Pancreas (tissue), 10 donors: ENCODE measurements around the gene KCND2. TPM values are rescaled to one million over a fixed set of nuclear protein-coding genes. Genes with fewer than 3 reads are reported as not detected.

Experiments
- ATAC-seq, 4 donors: fragments of 200-7000 bp; cut with Tn5 transposase; one replicate each; pipeline versions ENCODE4 v1.8.0 to v1.9.1; 2020; ENCODE audit warnings: mild to moderate bottlenecking in 4 of 4, moderate library complexity in 4 of 4
- DNase-seq, 6 donors: peaks; one replicate each; pipeline ENCODE4 v3.0.0-alpha.2; 2020
- FAIRE-seq: peaks from 2 replicates; lab custom pipeline; 2012; peaks lifted over from hg19 to GRCh38; lab: Jason Lieb, UNC
- H3K27ac ChIP-seq, 4 donors: fragments of 200-600 bp; sonication (generic); 1 replicate in 3 of 4; 2 replicates in 1 of 4; pipeline versions ENCODE4 v1.5.0 to v1.8.0; 2020
- H3K27me3 ChIP-seq, 4 donors: fragments of 200-600 bp; one replicate each; pipeline ENCODE4 v1.8.0; 2021
- H3K36me3 ChIP-seq, 3 donors: fragments of 200-600 bp; sonication (generic) in 1 of 3; one replicate each; pipeline versions ENCODE4 v1.5.0 to v1.8.0; 2020 to 2021
- H3K4me1 ChIP-seq, 3 donors: fragments of 200-600 bp; one replicate each; pipeline ENCODE4 v1.8.0; 2021
- H3K4me3 ChIP-seq, 4 donors: fragments of 200-600 bp; sonication (generic) in 2 of 4; one replicate each; pipeline versions ENCODE4 v1.5.0 to v1.8.0; 2020 to 2021
- H3K9me3 ChIP-seq, 4 donors: fragments of 200-600 bp; one replicate each; pipeline ENCODE4 v1.8.0; 2021
- WGBS, 2 donors: extraction: QIAGEN DNeasy Blood & Tissue Kit; methylation state at CpG; one replicate each; pipeline ENCODE4 v1.1.7; 2013; 5-methylcytosine and 5-hydroxymethylcytosine counted together
- intact Hi-C, 3 donors: fragments of 100-400 bp; cut with DNase I; formaldehyde crosslinking; loops; one replicate each; pipeline versions ENCODE4 v1.11.1 to v1.14.2; 2022
- polyA plus RNA-seq, 2 donors: library from polyadenylated mRNA; stranded (reverse); fragments of 200-250 nt; gene quantifications; one replicate each; pipeline ENCODE4 v1.2.3, GENCODE V29; 2013
- total RNA-seq, 6 donors: library from RNA; stranded (reverse); fragmentation: NEBNext Ultra II Directional in 4 of 6; extraction: Animal tissue kit (Norgen Biotek cat#: 25700) in 4 of 6; gene quantifications; one replicate each; pipeline versions ENCODE4 v1.2.1 to v1.2.4, GENCODE V29; 2021 to 2023
- TF ChIP-seq, protein P1 (sequence below), 4 donors: fragments of 200-600 bp; sonication (generic) in 3 of 4; IDR thresholded peaks; one replicate each; pipeline versions ENCODE4 v1.5.0 to v1.8.0; 2021; ENCODE audit warnings: antibody characterized with exemption in 4 of 4
- donor health status: healthy with polysubstance abuse.
- donor health status: DM: no; HTN: no; CAD: no; lungs with moderate emphysema.
- donor health status: DM: no; HTN: no; CAD: no.
- donor health status: control.
- donor health status: control.
- donor health status: Bipolar disorder and iron deficiency.
- donor health status: DM: yes; HTN: yes; CAD: no.
- donor health status: DM: no; HTN: no; CAD: no.
- donor health status: DM: no; HTN: no; CAD: no.
- donor health status: DM: yes; HTN: yes; CAD: no.

KCND2 gene
- total and polyA plus RNA-seq, 8 donors = 0.11 to 1.2 (median 0.27) TPM

DNA sequence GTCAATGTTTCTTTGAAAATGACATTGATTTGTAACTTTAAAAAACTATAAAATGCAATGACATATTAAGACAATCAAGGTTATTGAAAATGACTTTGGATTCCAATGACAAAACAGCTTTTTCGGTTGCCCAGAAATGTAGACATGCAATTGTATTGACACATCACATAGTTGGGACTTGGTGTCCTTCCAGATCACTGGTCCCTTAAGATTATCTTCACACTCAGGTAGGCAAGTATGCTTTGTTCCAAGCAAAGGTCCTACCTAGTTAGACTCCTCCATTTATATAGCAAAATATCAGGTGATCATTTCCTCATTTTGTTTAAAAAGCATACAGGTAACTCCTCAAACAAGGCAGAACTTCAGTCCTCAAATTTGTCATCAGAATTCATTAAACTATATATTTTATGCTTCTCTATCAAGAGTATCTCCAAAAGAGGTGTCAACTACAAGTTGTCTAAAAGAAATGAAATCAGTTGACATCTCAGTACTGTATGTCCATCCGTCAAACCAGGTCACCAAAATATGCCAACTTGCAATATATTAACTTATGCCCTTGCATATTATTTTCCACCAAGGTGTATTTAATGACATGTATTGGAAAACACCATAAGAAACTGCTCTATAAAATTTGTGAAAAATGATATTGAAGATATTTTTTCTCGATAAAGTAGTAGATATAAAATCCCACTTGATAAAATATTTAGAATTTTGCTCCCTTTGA, 520.4 kb downstream of the KCND2 start:
- WGBS, 2 donors = 62 to 65% methylated on average over 3 of the region's 3 CpGs
- H3K27me3 ChIP-seq = no peaks in the 10 kb centered on the region
- ATAC-seq (peak in 2 of 4 donors; percentile 52 to 64), DNase-seq (no peak), FAIRE-seq (no peak)
- no peaks in the 10 kb centered on the region for H3K36me3 ChIP-seq
- no peak overlapping the region for H3K4me3 ChIP-seq
- intact Hi-C loops = loop anchor here in 1 of 3 donors (10.0 kb wide), 2 partner anchors 51 to 151 kb away; no protein-coding TSS in a partner anchor
- H3K9me3 ChIP-seq = no peaks in the 10 kb centered on the region
- H3K4me1 ChIP-seq = peaks cover 0 to 6% (median 0%) of the 10 kb centered on the region in 3 donors
- no peak overlapping the region for H3K27ac ChIP-seq
- TF ChIP-seq, protein P1, sequence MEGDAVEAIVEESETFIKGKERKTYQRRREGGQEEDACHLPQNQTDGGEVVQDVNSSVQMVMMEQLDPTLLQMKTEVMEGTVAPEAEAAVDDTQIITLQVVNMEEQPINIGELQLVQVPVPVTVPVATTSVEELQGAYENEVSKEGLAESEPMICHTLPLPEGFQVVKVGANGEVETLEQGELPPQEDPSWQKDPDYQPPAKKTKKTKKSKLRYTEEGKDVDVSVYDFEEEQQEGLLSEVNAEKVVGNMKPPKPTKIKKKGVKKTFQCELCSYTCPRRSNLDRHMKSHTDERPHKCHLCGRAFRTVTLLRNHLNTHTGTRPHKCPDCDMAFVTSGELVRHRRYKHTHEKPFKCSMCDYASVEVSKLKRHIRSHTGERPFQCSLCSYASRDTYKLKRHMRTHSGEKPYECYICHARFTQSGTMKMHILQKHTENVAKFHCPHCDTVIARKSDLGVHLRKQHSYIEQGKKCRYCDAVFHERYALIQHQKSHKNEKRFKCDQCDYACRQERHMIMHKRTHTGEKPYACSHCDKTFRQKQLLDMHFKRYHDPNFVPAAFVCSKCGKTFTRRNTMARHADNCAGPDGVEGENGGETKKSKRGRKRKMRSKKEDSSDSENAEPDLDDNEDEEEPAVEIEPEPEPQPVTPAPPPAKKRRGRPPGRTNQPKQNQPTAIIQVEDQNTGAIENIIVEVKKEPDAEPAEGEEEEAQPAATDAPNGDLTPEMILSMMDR (IDR thresholded peaks at IDR 0.05) = no peak

DNA sequence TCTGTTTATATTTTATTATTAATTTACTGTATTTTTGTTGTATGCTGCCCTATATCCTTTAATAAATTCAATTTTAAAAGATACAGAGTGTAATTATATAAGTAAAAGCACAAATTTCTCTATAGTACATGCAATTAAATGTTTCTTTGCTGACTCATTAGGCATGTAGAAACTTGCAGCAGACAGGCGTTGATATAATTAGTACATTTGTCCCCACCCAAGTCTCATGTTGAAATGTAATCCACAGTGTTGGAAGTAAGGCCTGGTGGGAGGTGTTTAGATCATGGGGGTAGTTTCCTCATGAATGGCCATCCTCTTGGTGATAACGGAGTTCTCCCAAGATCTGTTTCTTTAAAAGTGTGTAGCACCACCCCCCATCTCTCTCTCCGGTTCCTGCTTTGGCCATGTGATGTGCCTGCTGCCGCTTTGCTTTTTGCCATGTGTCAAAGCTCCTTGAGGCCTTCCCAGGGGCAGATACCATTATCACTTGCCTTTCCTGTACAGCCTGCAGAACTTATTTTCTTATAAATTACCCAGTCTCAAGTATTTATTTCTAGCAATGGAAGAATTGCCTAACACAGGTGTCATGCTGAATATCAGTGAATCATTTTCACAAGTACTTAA, 521.2 kb downstream of the KCND2 start:
- TF ChIP-seq, protein P1 (IDR thresholded peaks at IDR 0.05) = no peak
- Histone ChIP-seq H3K4me1 (peaks cover 0 to 6% (median 0%) of the 10 kb centered on the region in 3 donors), H3K27ac (no peak overlapping the region), H3K36me3 (no peaks in the 10 kb centered on the region), H3K4me3 (no peak overlapping the region), H3K9me3 (no peaks in the 10 kb centered on the region), H3K27me3 (no peaks in the 10 kb centered on the region)
- WGBS, 2 donors = 68 to 75% methylated on average over 4 of the region's 4 CpGs
- FAIRE-seq = no peak
- DNase-seq = no peak
- no peak for ATAC-seq
- intact Hi-C loops = loop anchor here in 1 of 3 donors (10.0 kb wide), 2 partner anchors 51 to 151 kb away; no protein-coding TSS in a partner anchor

DNA sequence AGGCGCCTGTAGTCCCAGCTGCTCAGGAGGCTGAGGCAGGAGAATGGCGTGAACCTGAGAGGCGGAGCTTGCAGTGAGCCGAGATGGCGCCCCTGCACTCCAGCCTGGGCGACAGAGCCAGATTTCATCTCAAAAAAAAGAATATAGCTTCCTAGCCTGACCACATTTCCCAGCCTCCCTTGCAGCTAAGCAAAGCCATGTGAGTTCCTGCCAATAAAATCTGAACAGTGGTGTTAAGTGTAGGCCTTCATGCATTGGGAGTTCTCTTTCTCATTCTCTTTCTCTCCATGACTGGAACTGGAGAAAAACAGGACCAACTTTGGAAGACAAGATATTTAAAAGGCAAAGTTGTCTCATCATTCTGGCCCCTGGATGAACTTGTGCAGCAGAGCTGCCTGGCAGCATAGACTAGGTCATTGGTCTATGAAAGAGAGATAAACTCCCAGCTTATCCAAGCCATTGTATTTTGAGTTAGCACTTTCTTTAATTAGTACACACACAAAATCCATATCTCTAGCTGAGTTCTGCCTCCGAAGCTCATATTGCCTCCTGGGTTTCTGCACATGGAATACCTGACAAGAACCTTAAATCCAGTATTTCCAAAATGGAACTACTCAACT, 524.2 kb downstream of the KCND2 start:
- H3K4me3 ChIP-seq = no peak overlapping the region
- WGBS, 2 donors = 98 to 100% methylated on average over 7 of the region's 7 CpGs
- TF ChIP-seq, protein P1 (IDR thresholded peaks at IDR 0.05) = no peak
- no peak overlapping the region for H3K27ac ChIP-seq
- intact Hi-C loops = loop anchor here in 1 of 3 donors (10.0 kb wide), 2 partner anchors 48 to 148 kb away; no protein-coding TSS in a partner anchor
- FAIRE-seq (no peak), ATAC-seq (no peak), DNase-seq (no peak)
- no peaks in the 10 kb centered on the region for H3K36me3 ChIP-seq
- peaks cover 0 to 10% (median 0%) of the 10 kb centered on the region in 3 donors for H3K4me1 ChIP-seq
- no peaks in the 10 kb centered on the region for H3K9me3 ChIP-seq
- no peaks in the 10 kb centered on the region for H3K27me3 ChIP-seq

DNA sequence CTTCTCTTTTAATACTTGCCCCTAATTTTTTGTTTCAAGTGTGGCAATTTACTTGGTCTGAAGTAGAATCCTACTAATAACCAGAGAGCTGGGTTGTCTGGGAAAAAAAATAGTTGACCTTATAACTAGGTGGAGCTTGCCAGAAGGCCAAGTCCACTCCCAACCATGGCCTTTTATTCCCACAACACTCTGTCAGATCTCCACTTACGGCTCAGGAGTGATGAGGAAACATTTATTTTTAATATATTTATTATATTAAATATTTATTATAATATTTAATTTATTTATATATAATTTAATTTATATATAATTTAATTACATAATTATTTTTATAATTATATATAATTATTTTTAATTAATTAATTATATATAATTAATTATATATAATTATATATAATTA, 526.2 kb downstream of the KCND2 start:
- no peaks in the 10 kb centered on the region for H3K36me3 ChIP-seq
- intact Hi-C loops = loop anchor here in 1 of 3 donors (10.0 kb wide), 2 partner anchors 46 to 146 kb away; no protein-coding TSS in a partner anchor
- no peak overlapping the region for H3K4me3 ChIP-seq
- H3K27me3 ChIP-seq = no peaks in the 10 kb centered on the region
- no peak for FAIRE-seq
- H3K9me3 ChIP-seq = no peaks in the 10 kb centered on the region
- peaks cover 0 to 5% (median 0%) of the 10 kb centered on the region in 3 donors for H3K4me1 ChIP-seq
- 93 to 96% methylated on average over 1 of the region's 1 CpG for WGBS, 2 donors
- TF ChIP-seq, protein P1 (IDR thresholded peaks at IDR 0.05) = no peak
- DNase-seq = no peak
- no peak for ATAC-seq
- H3K27ac ChIP-seq = no peak overlapping the region
